ENCODE data around the gene RPRD1B. TPM values are rescaled to one million over a fixed set of nuclear protein-coding genes. Genes with fewer than 3 reads are reported as not detected.

Gene RPRD1B
- polyA plus RNA-seq, 1 of the 3 experiments (the other 2 are of a cell fraction) = 11.8 TPM

DNA sequence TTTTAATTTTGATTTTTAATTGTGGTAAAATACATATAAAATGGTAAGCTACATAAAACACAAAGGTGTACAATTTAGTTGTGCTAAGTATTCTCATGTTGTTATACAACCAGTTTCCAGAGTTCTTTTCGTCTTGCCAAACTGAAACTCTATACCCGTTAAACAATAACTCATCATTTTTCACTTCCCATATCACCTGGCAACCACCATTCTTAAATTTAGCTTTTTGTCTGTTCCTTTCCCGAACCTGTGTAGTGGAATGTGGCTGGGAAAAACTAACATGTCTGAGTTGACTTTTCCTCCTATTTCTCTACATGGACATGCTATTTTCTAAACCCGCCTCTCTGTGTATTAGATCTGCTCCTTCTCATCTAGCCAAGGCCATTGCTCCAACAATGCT is 27.6 kb downstream of the RPRD1B start (continued):
- TF ChIP-seq EP300 (IDR thresholded peaks at IDR 0.05; ENCODE audit: borderline replicate concordance in 1 of 2, low read depth in 1 of 2, low read length in 1 of 2) = no peak
- TF ChIP-seq, protein P1, sequence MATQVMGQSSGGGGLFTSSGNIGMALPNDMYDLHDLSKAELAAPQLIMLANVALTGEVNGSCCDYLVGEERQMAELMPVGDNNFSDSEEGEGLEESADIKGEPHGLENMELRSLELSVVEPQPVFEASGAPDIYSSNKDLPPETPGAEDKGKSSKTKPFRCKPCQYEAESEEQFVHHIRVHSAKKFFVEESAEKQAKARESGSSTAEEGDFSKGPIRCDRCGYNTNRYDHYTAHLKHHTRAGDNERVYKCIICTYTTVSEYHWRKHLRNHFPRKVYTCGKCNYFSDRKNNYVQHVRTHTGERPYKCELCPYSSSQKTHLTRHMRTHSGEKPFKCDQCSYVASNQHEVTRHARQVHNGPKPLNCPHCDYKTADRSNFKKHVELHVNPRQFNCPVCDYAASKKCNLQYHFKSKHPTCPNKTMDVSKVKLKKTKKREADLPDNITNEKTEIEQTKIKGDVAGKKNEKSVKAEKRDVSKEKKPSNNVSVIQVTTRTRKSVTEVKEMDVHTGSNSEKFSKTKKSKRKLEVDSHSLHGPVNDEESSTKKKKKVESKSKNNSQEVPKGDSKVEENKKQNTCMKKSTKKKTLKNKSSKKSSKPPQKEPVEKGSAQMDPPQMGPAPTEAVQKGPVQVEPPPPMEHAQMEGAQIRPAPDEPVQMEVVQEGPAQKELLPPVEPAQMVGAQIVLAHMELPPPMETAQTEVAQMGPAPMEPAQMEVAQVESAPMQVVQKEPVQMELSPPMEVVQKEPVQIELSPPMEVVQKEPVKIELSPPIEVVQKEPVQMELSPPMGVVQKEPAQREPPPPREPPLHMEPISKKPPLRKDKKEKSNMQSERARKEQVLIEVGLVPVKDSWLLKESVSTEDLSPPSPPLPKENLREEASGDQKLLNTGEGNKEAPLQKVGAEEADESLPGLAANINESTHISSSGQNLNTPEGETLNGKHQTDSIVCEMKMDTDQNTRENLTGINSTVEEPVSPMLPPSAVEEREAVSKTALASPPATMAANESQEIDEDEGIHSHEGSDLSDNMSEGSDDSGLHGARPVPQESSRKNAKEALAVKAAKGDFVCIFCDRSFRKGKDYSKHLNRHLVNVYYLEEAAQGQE (IDR thresholded peaks at IDR 0.05; ENCODE audit: low read depth, low read length) = no peak

DNA sequence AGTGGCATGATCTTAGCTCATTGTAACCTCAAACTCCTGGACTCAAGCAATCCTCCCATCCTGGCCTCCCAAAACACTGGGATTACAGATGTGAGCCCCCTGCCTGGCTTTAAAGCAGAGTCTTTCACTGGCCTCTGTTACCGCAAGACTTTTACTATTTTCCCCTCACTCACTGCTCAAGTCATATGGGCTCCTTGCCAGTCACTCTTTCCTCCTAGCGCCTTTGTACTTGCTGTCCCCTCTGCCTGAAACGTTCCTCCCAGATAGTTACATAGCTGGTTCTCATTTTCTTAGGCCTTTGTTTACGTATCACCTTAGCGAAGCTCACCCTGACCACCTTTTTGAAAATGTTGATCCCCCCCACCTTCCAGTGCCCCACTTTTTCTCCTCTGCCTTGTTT is 29.3 kb downstream of the RPRD1B start:
- CTCF ChIA-PET = interaction anchor here (0.8 to 32.1 kb wide), 5 partner anchors 11 to 498 kb away, joined by 3 to 725 read pairs (median 9); partner anchors contain the start of gene TGM2

More for the DNA sequence above, 29.3 kb downstream of the RPRD1B start:
- Histone ChIP-seq H3K36me3 (replicated peaks in 1 of 2; ENCODE audit: control insufficient read depth in 1 of 2, insufficient read depth in 2 of 2, low read length in 1 of 2) (peaks cover 82 to 87% of the 10 kb centered on the region in 2 experiments), H4K20me1 (ENCODE audit: insufficient read depth) (no peaks in the 10 kb centered on the region), H3K4me3 (ENCODE audit: low read depth in 2 of 2, low read length in 1 of 2) (no peak overlapping the region), H2AFZ (ENCODE audit: low read depth) (no peak overlapping the region), H3K4me1 (ENCODE audit: control insufficient read depth in 1 of 2, insufficient read depth in 2 of 2, low read depth in 1 of 2, low read length in 1 of 2) (peaks cover 0 to 15% of the 10 kb centered on the region in 2 experiments; a peak in 2 of 4 replicates), H3F3A (replicated peaks; ENCODE audit: insufficient read depth) (peaks cover 3% of the 10 kb centered on the region), H3K27me3 (ENCODE audit: insufficient read depth) (no peaks in the 10 kb centered on the region), H3K9me3 (no peaks in the 10 kb centered on the region), H3K4me2 (no peak overlapping the region), H3K9me2 (no peaks in the 10 kb centered on the region), H3K79me2 (ENCODE audit: insufficient read depth) (peaks cover 5% of the 10 kb centered on the region; the same call in 1 of the 2 replicates), H3K27ac (ENCODE audit: low read depth in 2 of 2, low read length in 1 of 2) (no peak overlapping the region), H3K9ac (no peak overlapping the region)
- DNase-seq = no peak
- WGBS (ENCODE audit: low lambda C conversion rate) = 91% methylated on average over 5 of the region's 5 CpGs
- TF ChIP-seq GABPA (IDR thresholded peaks at IDR 0.05; ENCODE audit: low read depth) (no peak), MXI1 (IDR thresholded peaks at IDR 0.05; ENCODE audit: low read depth, low read length) (no peak), RAD21 (IDR thresholded peaks at IDR 0.05; ENCODE audit: low read length) (no peak), TCF12 (IDR thresholded peaks at IDR 0.05) (no peak), POLR2AphosphoS5 (IDR thresholded peaks at IDR 0.05; ENCODE audit: low read depth, low read length) (no peak), EZH2phosphoT487 (IDR thresholded peaks at IDR 0.05; ENCODE audit: borderline replicate concordance, low read depth) (no peak), USF2 (IDR thresholded peaks at IDR 0.05; ENCODE audit: borderline replicate concordance, low read depth, low read length) (no peak), USF1 (IDR thresholded peaks at IDR 0.05; ENCODE audit: borderline replicate concordance, low read depth) (no peak), RFX5 (IDR thresholded peaks at IDR 0.05; ENCODE audit: low read length) (no peak), TEAD4 (IDR thresholded peaks at IDR 0.05; ENCODE audit: borderline replicate concordance, insufficient read depth) (no peak), FOXM1 (IDR thresholded peaks at IDR 0.05; ENCODE audit: low read depth) (no peak), JUND (IDR thresholded peaks at IDR 0.05) (no peak), MEF2A (IDR thresholded peaks at IDR 0.05; ENCODE audit: borderline replicate concordance, low read depth) (no peak), YY1 (IDR thresholded peaks at IDR 0.05; ENCODE audit: low read depth) (no peak), SMC3 (IDR thresholded peaks at IDR 0.05; ENCODE audit: low read depth, low read length) (no peak)
- TF ChIP-seq, protein P2, sequence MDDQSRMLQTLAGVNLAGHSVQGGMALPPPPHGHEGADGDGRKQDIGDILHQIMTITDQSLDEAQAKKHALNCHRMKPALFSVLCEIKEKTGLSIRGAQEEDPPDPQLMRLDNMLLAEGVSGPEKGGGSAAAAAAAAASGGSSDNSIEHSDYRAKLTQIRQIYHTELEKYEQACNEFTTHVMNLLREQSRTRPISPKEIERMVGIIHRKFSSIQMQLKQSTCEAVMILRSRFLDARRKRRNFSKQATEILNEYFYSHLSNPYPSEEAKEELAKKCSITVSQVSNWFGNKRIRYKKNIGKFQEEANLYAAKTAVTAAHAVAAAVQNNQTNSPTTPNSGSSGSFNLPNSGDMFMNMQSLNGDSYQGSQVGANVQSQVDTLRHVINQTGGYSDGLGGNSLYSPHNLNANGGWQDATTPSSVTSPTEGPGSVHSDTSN (IDR thresholded peaks at IDR 0.05) = no peak
- TF ChIP-seq, protein P3, sequence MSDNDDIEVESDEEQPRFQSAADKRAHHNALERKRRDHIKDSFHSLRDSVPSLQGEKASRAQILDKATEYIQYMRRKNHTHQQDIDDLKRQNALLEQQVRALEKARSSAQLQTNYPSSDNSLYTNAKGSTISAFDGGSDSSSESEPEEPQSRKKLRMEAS (IDR thresholded peaks at IDR 0.05; ENCODE audit: low read depth) = no peak
- TF ChIP-seq, protein P4, sequence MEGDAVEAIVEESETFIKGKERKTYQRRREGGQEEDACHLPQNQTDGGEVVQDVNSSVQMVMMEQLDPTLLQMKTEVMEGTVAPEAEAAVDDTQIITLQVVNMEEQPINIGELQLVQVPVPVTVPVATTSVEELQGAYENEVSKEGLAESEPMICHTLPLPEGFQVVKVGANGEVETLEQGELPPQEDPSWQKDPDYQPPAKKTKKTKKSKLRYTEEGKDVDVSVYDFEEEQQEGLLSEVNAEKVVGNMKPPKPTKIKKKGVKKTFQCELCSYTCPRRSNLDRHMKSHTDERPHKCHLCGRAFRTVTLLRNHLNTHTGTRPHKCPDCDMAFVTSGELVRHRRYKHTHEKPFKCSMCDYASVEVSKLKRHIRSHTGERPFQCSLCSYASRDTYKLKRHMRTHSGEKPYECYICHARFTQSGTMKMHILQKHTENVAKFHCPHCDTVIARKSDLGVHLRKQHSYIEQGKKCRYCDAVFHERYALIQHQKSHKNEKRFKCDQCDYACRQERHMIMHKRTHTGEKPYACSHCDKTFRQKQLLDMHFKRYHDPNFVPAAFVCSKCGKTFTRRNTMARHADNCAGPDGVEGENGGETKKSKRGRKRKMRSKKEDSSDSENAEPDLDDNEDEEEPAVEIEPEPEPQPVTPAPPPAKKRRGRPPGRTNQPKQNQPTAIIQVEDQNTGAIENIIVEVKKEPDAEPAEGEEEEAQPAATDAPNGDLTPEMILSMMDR (IDR thresholded peaks at IDR 0.05) = no peak
- POLR2A ChIA-PET = no interaction called here
